OCI-LY7 (cell line): ENCODE data around the gene CTNNA3. TPM values are rescaled to one million over a fixed set of nuclear protein-coding genes. Genes with fewer than 3 reads are reported as not detected.

Experiments
- BruUV-seq: library from RNA; stranded (reverse); fragments of 400-500 nt; replicated peaks from 2 replicates; lab custom pipeline; 2021; lab: Mats Ljungman, UMichigan
- CTCF ChIA-PET: fragments of 300-600 bp; sonication (Branson Sonifier 250); formaldehyde crosslinking; loops from one replicate; lab custom pipeline; 2022; ENCODE audit warnings: antibody characterized with exemption; ENCODE audit not compliant: unreplicated experiment; lab: Charles Lee
- POLR2A ChIA-PET: fragments of 300-600 bp; sonication (Branson Sonifier 250); formaldehyde crosslinking; loops from one replicate; lab custom pipeline; 2022; ENCODE audit warnings: antibody characterized with exemption; lab: Charles Lee
- DNase-seq: peaks from one replicate; pipeline ENCODE4 v3.0.0-alpha.2; 2015; ENCODE audit warnings: low spot score
- H2AFZ ChIP-seq: fragments of 200-600 bp; sonication (generic), shearing (Covaris generic); 2 replicates; pipeline ENCODE4 v1.6.1; 2014; ENCODE audit warnings: mild to moderate bottlenecking, antibody characterized with exemption, low read length, moderate library complexity
- H3K27ac ChIP-seq: fragments of 200-600 bp; sonication (generic); 2 replicates; pipeline ENCODE4 v1.5.1; 2014; ENCODE audit warnings: mixed run types, low read depth, mild to moderate bottlenecking, moderate library complexity, low read length, inconsistent platforms; ENCODE audit not compliant: poor library complexity, severe bottlenecking
- H3K36me3 ChIP-seq: fragments of 200-600 bp; sonication (generic); 2 replicates; pipeline ENCODE4 v1.6.1; 2014; ENCODE audit warnings: mild to moderate bottlenecking, antibody characterized with exemption, low read length, moderate library complexity, mixed read lengths; ENCODE audit not compliant: insufficient read depth
- H3K4me1 ChIP-seq: fragments of 200-600 bp; sonication (generic); 2 replicates; pipeline ENCODE4 v1.5.1; 2014; ENCODE audit warnings: mild to moderate bottlenecking, low read length; ENCODE audit not compliant: insufficient read depth, poor library complexity, severe bottlenecking
- H3K4me2 ChIP-seq: fragments of 200-600 bp; sonication (generic); 2 replicates; pipeline ENCODE4 v1.6.1; 2014; ENCODE audit warnings: mild to moderate bottlenecking, low read length
- H3K4me3 ChIP-seq: fragments of 200-600 bp; sonication (generic); 2 replicates; pipeline ENCODE4 v1.5.1; 2014; ENCODE audit warnings: mild to moderate bottlenecking, low read depth, low read length; ENCODE audit not compliant: poor library complexity, severe bottlenecking
- H3K79me2 ChIP-seq: fragments of 200-600 bp; sonication (generic); 2 replicates; pipeline ENCODE4 v1.6.1; 2016; ENCODE audit warnings: low read depth, mild to moderate bottlenecking, low read length, moderate library complexity, mixed read lengths; ENCODE audit not compliant: insufficient read depth
- H3K9me2 ChIP-seq: fragments of 200-600 bp; sonication (generic); 2 replicates; pipeline ENCODE4 v1.6.1; 2016; ENCODE audit warnings: mild to moderate bottlenecking, low read length, mixed read lengths; ENCODE audit not compliant: insufficient read depth
- H3K9me3 ChIP-seq: fragments of 200-600 bp; sonication (generic); 2 replicates; pipeline ENCODE4 v1.6.1; 2014; ENCODE audit warnings: mild to moderate bottlenecking, mixed run types, low read length, mixed read lengths
- H4K20me1 ChIP-seq: fragments of 200-600 bp; sonication (generic); 2 replicates; pipeline ENCODE4 v1.6.1; 2014; ENCODE audit warnings: mild to moderate bottlenecking, antibody characterized with exemption, low read length, moderate library complexity, mixed read lengths; ENCODE audit not compliant: insufficient read depth
- CTCF ChIP-seq: fragments of 200-600 bp; sonication (generic); conservative IDR thresholded peaks from 2 replicates; pipeline ENCODE4 v1.5.1; 2014; ENCODE audit warnings: mild to moderate bottlenecking, antibody characterized with exemption, low read length, moderate library complexity, mixed read lengths
- EZH2phosphoT487 ChIP-seq: fragments of 200-600 bp; sonication (generic); IDR thresholded peaks from 2 replicates; pipeline ENCODE4 v1.6.1; 2018; ENCODE audit warnings: low read depth, borderline replicate concordance, mild to moderate bottlenecking, mixed run types, antibody characterized with exemption, low read length, moderate library complexity, mixed read lengths
- intact Hi-C: fragments of 100-400 bp; cut with micrococcal nuclease; formaldehyde crosslinking; loops from one replicate; pipeline ENCODE4 v1.10.0; 2022; ENCODE audit not compliant: unreplicated experiment
- total RNA-seq, 2 experiments: library from RNA; depleted of rRNA in 1 of 2; stranded (reverse); fragments of >200 nt in 1 of 2; shearing (Covaris generic) in 1 of 2; gene quantifications; 2 replicates each; pipeline ENCODE4 v1.2.3, GENCODE V29; 2014 to 2022

The CTNNA3 gene
- total RNA-seq, 2 experiments from 2014 or later: not detected

GRCh38 chr10:66209025-66209424 is 1487.0 kb downstream of the CTNNA3 start:
- H3K79me2 ChIP-seq: no peaks in the 10 kb centered on the region
- ChIA-PET CTCF (no interaction called here), POLR2A (interaction anchor here (0.6 kb wide), 1 partner anchor 21 kb away, joined by 4 read pairs; no protein-coding TSS in a partner anchor)
- no peak for DNase-seq
- H3K4me2 ChIP-seq: no peak overlapping the region
- no peak overlapping the region for H3K27ac ChIP-seq
- no peaks in the 10 kb centered on the region for H4K20me1 ChIP-seq
- no peaks in the 10 kb centered on the region for H3K4me1 ChIP-seq
- H2AFZ ChIP-seq: no peak overlapping the region
- no TSS peak for BruUV-seq
- H3K9me2 ChIP-seq: no peaks in the 10 kb centered on the region
- no peaks in the 10 kb centered on the region for H3K36me3 ChIP-seq
- intact Hi-C loops: no loop called here
- TF ChIP-seq EZH2phosphoT487 (no peak), CTCF (no peak)
- H3K4me3 ChIP-seq: no peak overlapping the region
- no peaks in the 10 kb centered on the region for H3K9me3 ChIP-seq

DNA sequence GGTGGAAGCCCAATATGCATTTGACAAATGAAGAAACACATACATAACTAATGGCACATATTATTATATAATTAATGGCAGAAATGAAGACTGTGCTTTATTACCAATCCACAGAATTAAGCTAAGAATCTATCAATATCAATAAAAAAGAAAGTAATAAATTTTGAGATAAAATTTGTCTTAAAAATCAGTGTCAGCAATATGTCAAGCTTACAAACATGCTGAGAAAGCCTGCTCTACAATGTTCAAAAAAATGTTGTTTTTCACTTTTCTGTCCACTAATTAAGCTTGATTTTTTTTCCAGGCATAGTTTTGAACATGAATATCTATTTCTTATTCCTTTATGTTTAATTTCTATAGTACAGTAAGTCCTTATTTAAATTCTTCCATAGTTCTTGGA is 1491.2 kb downstream of the CTNNA3 start:
- Histone ChIP-seq H3K9me2 (no peaks in the 10 kb centered on the region), H4K20me1 (no peaks in the 10 kb centered on the region), H2AFZ (no peak overlapping the region), H3K4me3 (no peak overlapping the region), H3K36me3 (no peaks in the 10 kb centered on the region), H3K27ac (no peak overlapping the region), H3K79me2 (no peaks in the 10 kb centered on the region), H3K4me1 (no peaks in the 10 kb centered on the region), H3K9me3 (no peaks in the 10 kb centered on the region), H3K4me2 (no peak overlapping the region)
- DNase-seq: no peak
- BruUV-seq: no TSS peak
- CTCF ChIA-PET: no interaction called here
- intact Hi-C loops: no loop called here
- POLR2A ChIA-PET: no interaction called here
- TF ChIP-seq EZH2phosphoT487: no peak
- no peak for TF ChIP-seq CTCF

DNA sequence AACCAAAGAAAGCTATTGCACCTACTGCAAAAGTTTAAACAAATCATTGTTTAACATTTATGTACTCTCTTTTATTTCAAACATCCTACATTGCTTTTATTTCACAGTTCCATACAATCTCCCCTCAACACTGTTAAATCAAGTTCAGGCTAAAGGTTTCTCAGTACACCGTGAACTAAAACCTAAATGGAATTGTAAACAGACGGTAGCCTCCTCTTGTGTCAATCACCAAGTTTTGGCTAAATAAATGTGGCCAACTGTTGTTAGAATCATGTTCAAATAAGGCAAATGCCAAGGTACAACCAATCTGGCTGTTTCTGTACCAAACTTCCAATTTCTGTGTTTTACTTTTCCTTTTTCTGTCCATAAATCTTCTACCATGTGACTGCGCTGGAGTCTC is 1493.9 kb downstream of the CTNNA3 start:
- ChIA-PET CTCF (no interaction called here), POLR2A (interaction anchor here (0.6 kb wide), 1 partner anchor 940 kb away, joined by 3 read pairs; no protein-coding TSS in a partner anchor)
- Histone ChIP-seq H3K4me2 (no peak overlapping the region), H3K79me2 (no peaks in the 10 kb centered on the region), H3K9me2 (no peaks in the 10 kb centered on the region), H4K20me1 (no peaks in the 10 kb centered on the region), H3K27ac (no peak overlapping the region), H3K4me3 (no peak overlapping the region), H2AFZ (no peak overlapping the region), H3K9me3 (no peaks in the 10 kb centered on the region), H3K4me1 (no peaks in the 10 kb centered on the region), H3K36me3 (no peaks in the 10 kb centered on the region)
- no peak for DNase-seq
- TF ChIP-seq EZH2phosphoT487: no peak
- TF ChIP-seq CTCF: no peak
- BruUV-seq: no TSS peak
- intact Hi-C loops: no loop called here
